ENCODE data around the gene FGA.

The FGA gene

GRCh38 chr4:154542271-154542879 is 48.2 kb downstream of the FGA start:
- no peak overlapping the region for H3K4me3 ChIP-seq (ENCODE audit: low read length)
- DNase-seq (ENCODE audit: low read depth), result no peak
- TF ChIP-seq CTCF (IDR thresholded peaks at IDR 0.05; ENCODE audit: insufficient read depth, low read depth, low read length, missing control alignments), result no peak
